Aorta (tissue), 5 donors: ENCODE data around the gene ZNF573. TPM values are rescaled to one million over a fixed set of nuclear protein-coding genes. Genes with fewer than 3 reads are reported as not detected.
A peak's percentile ranks its signal among the peaks of the same experiment; 100 is the strongest.

Experiments
- ATAC-seq: fragments of 200-7000 bp; cut with Tn5 transposase; one replicate; pipeline ENCODE4 v1.9.1; 2022; ENCODE audit warnings: moderate library complexity; ENCODE audit not compliant: low FRiP score
- DNase-seq, 2 donors: peaks; one replicate each; pipeline ENCODE4 v3.0.0-alpha.2; 2020
- H3K27ac ChIP-seq, 2 donors: one replicate each; pipeline ENCODE4 v1.5.1; 2013; ENCODE audit warnings: low read length in 2 of 2, mild to moderate bottlenecking in 2 of 2, moderate library complexity in 2 of 2, control low read depth in 1 of 2, inconsistent platforms in 1 of 2, low read depth in 1 of 2
- H3K27me3 ChIP-seq, 2 donors: one replicate each; pipeline ENCODE4 v1.6.1; 2013; ENCODE audit warnings: control low read depth in 1 of 2, low read length in 1 of 2, mild to moderate bottlenecking in 1 of 2, moderate library complexity in 1 of 2; ENCODE audit not compliant: insufficient read depth in 2 of 2, control insufficient read depth in 1 of 2
- H3K36me3 ChIP-seq, 2 donors: one replicate each; pipeline ENCODE4 v1.6.1; 2013; ENCODE audit warnings: control low read depth in 1 of 2, low read length in 1 of 2, mild to moderate bottlenecking in 1 of 2; ENCODE audit not compliant: insufficient read depth in 2 of 2, control insufficient read depth in 1 of 2
- H3K4me1 ChIP-seq, 2 donors: one replicate each; pipeline ENCODE4 v1.6.1; 2013; ENCODE audit warnings: low read length in 2 of 2, control low read depth in 1 of 2, mild to moderate bottlenecking in 1 of 2, moderate library complexity in 1 of 2; ENCODE audit not compliant: insufficient read depth in 2 of 2, control insufficient read depth in 1 of 2
- H3K4me3 ChIP-seq, 2 donors: one replicate each; pipeline ENCODE4 v1.5.1; 2013; ENCODE audit warnings: low read length in 2 of 2, control low read depth in 1 of 2, mild to moderate bottlenecking in 1 of 2
- H3K9me3 ChIP-seq: one replicate; pipeline ENCODE4 v1.6.1; 2013; ENCODE audit warnings: mild to moderate bottlenecking, low read length; ENCODE audit not compliant: control insufficient read depth
- WGBS, 2 donors: extraction: QIAGEN DNeasy Blood & Tissue Kit; methylation state at CpG; one replicate each; pipeline ENCODE4 v1.1.7; 2013; 5-methylcytosine and 5-hydroxymethylcytosine counted together
- intact Hi-C, 2 donors: fragments of 100-400 bp; cut with DNase I; formaldehyde crosslinking; loops; one replicate each; pipeline versions ENCODE4 v1.14.2 to v1.15.0; 2022
- polyA plus RNA-seq, 2 donors: library from polyadenylated mRNA; stranded (reverse); fragments of 200-250 nt; gene quantifications; one replicate each; pipeline ENCODE4 v1.2.3, GENCODE V29; 2013
- total RNA-seq, 2 donors: library from RNA; stranded (reverse); fragmentation: NEBNext Ultra II Directional; extraction: Animal tissue kit (Norgen Biotek cat#: 25700); gene quantifications; one replicate each; pipeline ENCODE4 v1.2.1, GENCODE V29; 2021
- donor health status: healthy with polysubstance abuse.
- donor health status: Bipolar disorder and iron deficiency.
- donor health status: DM: no; HTN: no; CAD: no.
- donor health status: DM: no; HTN: no; CAD: no.
- donor health status: DM: yes; HTN: yes; CAD: no.

Gene ZNF573
- total and polyA plus RNA-seq, 4 donors = 1.5 to 16.2 (median 5.7) TPM

- 93 to 94% methylated on average over 7 of the region's 7 CpGs for WGBS, 2 donors
- Histone ChIP-seq H3K27me3 (no peaks in the 10 kb centered on the region), H3K9me3 (no peaks in the 10 kb centered on the region), H3K36me3 (peaks cover 3% of the 10 kb centered on the region in 2 donors), H3K27ac (no peak overlapping the region), H3K4me1 (no peaks in the 10 kb centered on the region), H3K4me3 (no peak overlapping the region)
- intact Hi-C loops = no loop called here
- DNase-seq (no peak), ATAC-seq (no peak)
These were observed 73.3 kb downstream of the ZNF573 start for GRCh38 chr19:37706052-37706605.

- Histone ChIP-seq H3K9me3 (peaks cover 4% of the 10 kb centered on the region), H3K36me3 (peaks cover 4 to 15% of the 10 kb centered on the region in 2 donors), H3K4me3 (no peak overlapping the region), H3K27ac (no peak overlapping the region), H3K4me1 (no peaks in the 10 kb centered on the region), H3K27me3 (no peaks in the 10 kb centered on the region)
- intact Hi-C loops = no loop called here
- DNase-seq (no peak), ATAC-seq (no peak)
- 74 to 79% methylated on average over 5 of the region's 5 CpGs for WGBS, 2 donors
These were observed 80.3 kb downstream of the ZNF573 start for GRCh38 chr19:37699057-37699456.

GRCh38 chr19:37698216-37698615, 81.2 kb downstream of the ZNF573 start:
- no peaks in the 10 kb centered on the region for H3K27me3 ChIP-seq
- H3K27ac ChIP-seq = no peak overlapping the region
- DNase-seq (no peak), ATAC-seq (no peak)
- H3K9me3 ChIP-seq = peaks cover 4% of the 10 kb centered on the region
- H3K36me3 ChIP-seq = peaks cover 4 to 15% of the 10 kb centered on the region in 2 donors
- intact Hi-C loops = no loop called here
- no peak overlapping the region for H3K4me3 ChIP-seq
- H3K4me1 ChIP-seq = no peaks in the 10 kb centered on the region
- 36 to 47% methylated on average over 6 of the region's 6 CpGs for WGBS, 2 donors

- H3K9me3 ChIP-seq = peaks cover 4% of the 10 kb centered on the region
- ATAC-seq = no peak
- intact Hi-C loops = no loop called here
These were observed 84.1 kb downstream of the ZNF573 start for GRCh38 chr19:37695144-37695899.

GRCh38 chr19:37692956-37693620, 86.3 kb downstream of the ZNF573 start:
- H3K36me3 ChIP-seq = peaks cover 0 to under 1% of the 10 kb centered on the region in 2 donors
- H3K27me3 ChIP-seq = no peaks in the 10 kb centered on the region
- WGBS, 2 donors = 66 to 71% methylated on average over 11 of the region's 11 CpGs
- no peak overlapping the region for H3K4me3 ChIP-seq
- no peaks in the 10 kb centered on the region for H3K4me1 ChIP-seq
- intact Hi-C loops = no loop called here
- DNase-seq (no peak), ATAC-seq (no peak)
- H3K27ac ChIP-seq = no peak overlapping the region
- peaks cover 2% of the 10 kb centered on the region for H3K9me3 ChIP-seq

More at GRCh38 chr19:37695144-37695899, 84.1 kb downstream of the ZNF573 start:
- no peak overlapping the region for H3K4me3 ChIP-seq
- H3K4me1 ChIP-seq = no peaks in the 10 kb centered on the region
- no peaks in the 10 kb centered on the region for H3K27me3 ChIP-seq
- peaks cover 4 to 15% of the 10 kb centered on the region in 2 donors for H3K36me3 ChIP-seq
- 73 to 85% methylated on average over 3 of the region's 3 CpGs for WGBS, 2 donors
- no peak overlapping the region for H3K27ac ChIP-seq
- no peak for DNase-seq

GRCh38 chr19:37691881-37692504, 87.4 kb downstream of the ZNF573 start:
- Histone ChIP-seq H3K4me1 (no peaks in the 10 kb centered on the region), H3K36me3 (no peaks in the 10 kb centered on the region), H3K27ac (peak overlapping the region in 1 of 2 donors; percentile 72), H3K9me3 (no peaks in the 10 kb centered on the region), H3K27me3 (no peaks in the 10 kb centered on the region), H3K4me3 (peak overlapping the region; percentile 27 to 60)
- ATAC-seq (peak; percentile 92), DNase-seq (peak; percentile 91 to 94)
- intact Hi-C loops = no loop called here
- 0 to 1% methylated on average over 48 of the region's 48 CpGs for WGBS, 2 donors

Other genes with a start within 250 kb of the ZNF573 start
- 1 to 10 TPM; 6.5 to 7.8 TPM for gene ZNF571, start 184.8 kb downstream of the ZNF573 start, total RNA-seq
- gene ZNF571, start 184.8 kb downstream of the ZNF573 start, polyA plus RNA-seq = 1 to 10 TPM; 1.0 to 2.2 TPM
- gene ZNF540, start 184.7 kb downstream of the ZNF573 start, total RNA-seq = 10 to 100 TPM in 1 of 2 donors, 1 to 10 TPM in 1; 6.6 to 10.2 TPM
- gene ZNF540, start 184.7 kb downstream of the ZNF573 start, polyA plus RNA-seq = 10 to 100 TPM in 1 of 2 donors, 1 to 10 TPM in 1; 6.6 to 10.8 TPM
- 10 to 100 TPM; 11.8 to 15.7 TPM for gene ZFP30, start 124.1 kb downstream of the ZNF573 start, total RNA-seq
- gene ZFP30, start 124.1 kb downstream of the ZNF573 start, polyA plus RNA-seq = 1 to 10 TPM; 1.9 to 4.7 TPM
- 1 to 10 TPM; 5.0 to 8.4 TPM for gene ZNF607, start 59.8 kb downstream of the ZNF573 start, total RNA-seq
- 1 to 10 TPM in 1 of 2 donors, under 1 TPM in 1; 0.63 to 4.7 TPM for gene ZNF607, start 59.8 kb downstream of the ZNF573 start, polyA plus RNA-seq
- gene WDR87, start 127.0 kb upstream of the ZNF573 start, total RNA-seq = not detected
- not detected for gene WDR87, start 127.0 kb upstream of the ZNF573 start, polyA plus RNA-seq
- gene SIPA1L3, start 127.6 kb upstream of the ZNF573 start, total RNA-seq = 10 to 100 TPM; 17.2 to 20.9 TPM
- 1 to 10 TPM; 1.3 to 5.3 TPM for gene SIPA1L3, start 127.6 kb upstream of the ZNF573 start, polyA plus RNA-seq